Cardiac fibroblast (primary cell): ENCODE results near the gene TCHP.

Experiments used
- DNase-seq, 2 donors: peaks; one replicate each; pipeline versions ENCODE4 v3.0.0 to v3.0.0-alpha.2; 2010; ENCODE audit warnings: low read depth in 2 of 2
- H3K4me3 ChIP-seq, 2 donors: replicated peaks in 1 of 2; 1 replicate in 1 of 2; 2 replicates in 1 of 2; pipeline ENCODE4 v1.5.1; 2011; ENCODE audit warnings: low read depth in 2 of 2, low read length in 2 of 2, mild to moderate bottlenecking in 2 of 2, moderate library complexity in 1 of 2
- CTCF ChIP-seq: IDR thresholded peaks from one replicate; pipeline ENCODE4 v1.5.1; 2011; ENCODE audit warnings: low read depth, mild to moderate bottlenecking, low read length, inconsistent platforms

Gene TCHP

GRCh38 chr12:109921982-109922381, 21.9 kb downstream of the TCHP start:
- H3K4me3 ChIP-seq, result no peak overlapping the region
- DNase-seq, result no peak
- TF ChIP-seq CTCF, result no peak

- no peak overlapping the region for H3K4me3 ChIP-seq
- no peak for TF ChIP-seq CTCF
- DNase-seq, result no peak
These were observed 23.0 kb downstream of the TCHP start for GRCh38 chr12:109923038-109923437.

GRCh38 chr12:109923481-109924245, 23.6 kb downstream of the TCHP start:
- no peak for TF ChIP-seq CTCF
- DNase-seq, result no peak
- no peak overlapping the region for H3K4me3 ChIP-seq

GRCh38 chr12:109925185-109925840, 25.2 kb downstream of the TCHP start:
- no peak for TF ChIP-seq CTCF
- no peak for DNase-seq
- no peak overlapping the region for H3K4me3 ChIP-seq

GRCh38 chr12:109926016-109926415, 25.9 kb downstream of the TCHP start:
- TF ChIP-seq CTCF, result no peak
- DNase-seq, result no peak
- H3K4me3 ChIP-seq, result no peak overlapping the region

GRCh38 chr12:109926488-109927210, 26.6 kb downstream of the TCHP start:
- TF ChIP-seq CTCF, result no peak
- no peak for DNase-seq
- H3K4me3 ChIP-seq, result no peak overlapping the region
